AML-193 (cell line): ENCODE results near the gene DNAH1.

Source experiments
- DNase-seq, 2 experiments: peaks; one replicate each; lab custom pipeline; 2025; lab: John Stamatoyannopoulos, UW

Gene DNAH1

DNA sequence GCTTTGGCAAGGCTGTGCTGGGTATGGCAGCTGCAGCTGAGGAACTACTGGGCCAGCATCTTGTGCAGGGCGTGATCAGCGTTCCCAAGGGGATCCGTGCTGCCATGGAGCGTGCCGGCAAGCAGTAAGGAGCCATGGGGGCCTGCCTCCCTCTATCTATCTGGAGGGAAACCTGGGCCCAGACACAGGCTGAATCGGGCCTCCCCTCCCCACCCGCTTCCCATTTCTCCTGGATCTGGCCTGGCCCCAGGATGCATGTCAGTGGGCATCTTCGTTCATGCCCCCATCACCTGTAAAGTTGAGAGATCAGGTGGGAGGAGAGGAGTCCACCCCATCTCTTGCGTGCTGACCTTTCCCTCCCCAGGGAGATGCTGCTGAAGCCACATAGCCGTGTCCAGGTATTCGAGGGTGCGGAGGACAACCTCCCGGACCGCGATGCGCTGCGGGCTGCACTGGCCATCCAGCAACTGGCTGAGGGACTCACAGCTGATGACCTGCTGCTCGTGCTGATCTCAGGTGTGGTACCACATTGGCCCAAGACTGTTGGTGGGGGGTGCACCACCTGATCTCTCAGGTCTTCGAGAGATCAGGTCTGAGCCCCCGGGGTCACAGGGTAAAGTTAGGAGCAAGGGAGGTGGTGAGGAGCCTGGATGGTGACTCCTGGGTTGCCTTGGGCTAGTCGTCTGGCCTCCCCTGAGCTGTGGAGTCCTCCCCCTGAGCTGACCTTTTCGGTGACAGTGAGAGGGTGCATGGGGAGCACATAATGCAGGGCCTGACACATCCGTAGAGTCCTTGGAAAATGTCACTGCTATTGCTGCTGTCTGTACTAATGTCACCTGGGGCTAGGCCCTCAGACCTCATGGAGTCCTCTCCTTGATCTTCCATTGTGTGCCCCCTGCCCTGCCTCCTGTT lies 25.3 kb upstream of the DNAH1 start:
- no peak for DNase-seq

DNA sequence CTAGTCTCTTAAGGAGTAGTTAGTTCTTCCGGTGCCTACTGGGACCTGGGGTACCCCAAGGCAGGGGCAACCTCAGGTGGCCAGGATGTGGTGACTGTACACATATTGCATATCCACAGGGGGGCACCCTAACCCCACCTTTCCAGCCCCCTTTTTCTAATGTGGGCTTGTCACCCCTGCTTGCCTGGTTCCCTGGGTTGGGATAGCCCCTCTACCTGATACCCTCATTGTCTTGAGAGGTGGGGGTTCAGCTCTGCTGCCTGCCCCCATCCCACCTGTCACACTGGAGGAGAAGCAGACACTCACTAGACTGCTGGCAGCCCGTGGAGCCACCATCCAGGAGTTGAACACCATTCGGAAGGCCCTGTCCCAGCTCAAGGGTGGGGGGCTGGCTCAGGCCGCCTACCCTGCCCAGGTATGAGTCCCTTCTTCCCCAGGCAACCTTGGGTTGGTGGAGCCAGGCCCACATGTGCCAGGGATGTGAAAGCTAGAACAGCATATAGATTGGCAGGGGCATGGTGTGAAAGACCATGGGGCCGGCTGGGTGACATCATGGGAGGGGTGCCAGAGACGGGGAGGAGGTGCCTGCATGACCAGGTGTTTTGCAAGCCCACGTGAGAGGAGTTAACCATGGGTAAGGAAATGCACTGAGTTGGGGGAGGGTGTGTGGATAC lies 24.5 kb upstream of the DNAH1 start:
- peak in 1 of 2 experiments; percentile 41 for DNase-seq

- DNase-seq, result no peak
Observed at GRCh38 chr3:52292247-52293065, 23.7 kb upstream of the DNAH1 start.

DNA sequence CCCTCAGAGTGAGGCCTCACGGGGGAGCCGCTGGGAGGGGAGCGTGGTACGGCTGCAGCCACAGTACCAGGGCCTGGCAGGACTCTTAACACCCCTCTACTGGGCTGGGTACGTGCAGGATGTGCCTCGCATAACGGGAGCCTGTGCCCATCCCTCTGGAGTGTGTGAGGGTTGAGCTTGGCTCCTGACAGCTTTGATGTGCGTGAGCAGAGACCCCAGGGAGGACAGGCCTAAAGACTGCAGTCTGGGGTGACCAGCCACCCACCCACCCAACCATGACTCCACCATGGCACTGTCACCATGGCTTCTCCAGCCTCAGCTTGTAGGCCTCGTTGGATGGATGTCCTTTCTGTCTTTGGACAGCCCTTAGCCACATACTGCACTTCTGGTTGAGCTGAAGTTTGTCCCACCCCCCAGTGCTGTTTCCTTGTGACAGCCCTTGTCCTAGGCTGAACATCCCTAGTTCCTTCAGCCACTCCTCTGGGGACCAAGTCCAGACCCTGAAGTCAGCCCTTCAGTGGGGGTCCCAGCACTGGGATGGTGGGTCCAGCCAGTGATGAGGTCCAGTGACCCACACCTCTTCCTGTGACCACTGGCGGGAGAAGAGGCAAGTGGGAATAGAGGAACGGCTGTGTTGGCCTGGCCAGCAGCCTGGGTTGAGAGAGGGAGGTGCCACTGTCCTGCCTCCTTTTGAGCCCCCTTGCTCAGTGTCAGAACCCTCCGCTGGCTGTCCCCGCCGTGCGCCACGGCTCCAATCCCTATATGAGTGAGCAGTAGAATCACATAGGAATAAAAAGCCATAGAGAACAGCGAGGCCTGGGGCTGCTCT lies 22.4 kb upstream of the DNAH1 start:
- DNase-seq, result no peak

DNA sequence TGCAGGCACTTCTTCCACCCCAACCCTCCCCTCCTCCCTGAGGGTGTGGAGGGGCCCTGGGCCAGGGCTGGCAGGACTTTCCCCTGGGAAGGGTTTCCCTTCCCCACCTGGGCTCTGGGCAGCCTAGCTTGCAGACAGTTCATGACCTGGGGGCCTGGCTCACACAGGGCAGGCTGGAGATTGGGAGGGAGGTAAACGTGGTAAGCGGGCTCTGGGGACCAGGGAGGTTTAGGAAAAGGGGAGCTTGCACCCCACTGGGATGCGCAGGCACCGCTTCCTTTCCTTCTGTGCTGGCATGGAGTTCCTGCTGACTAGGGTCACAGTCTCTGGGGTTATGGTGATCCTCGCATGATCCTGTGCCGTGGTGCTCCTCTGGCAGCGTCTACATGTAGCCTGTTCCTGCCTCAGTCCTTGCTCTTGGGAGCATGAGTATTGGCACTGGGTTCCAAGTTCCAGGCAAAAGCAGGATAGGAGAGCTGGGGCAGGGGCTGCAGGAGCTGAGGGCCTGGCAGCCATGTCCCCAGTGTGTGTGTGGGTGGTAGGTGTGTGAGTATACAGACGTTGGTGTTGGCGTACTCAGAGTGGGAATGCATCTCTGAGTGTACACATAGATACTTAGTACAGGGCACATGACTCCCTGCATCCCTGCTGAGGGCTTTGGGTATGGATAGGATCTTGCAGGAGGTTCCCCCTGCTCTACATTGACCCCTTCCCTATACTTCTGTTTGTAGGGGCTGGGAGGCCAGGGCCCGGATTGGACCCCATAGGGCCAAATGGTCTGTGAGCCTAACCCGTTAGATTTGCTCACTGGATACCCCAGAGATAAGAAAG lies 21.6 kb upstream of the DNAH1 start:
- DNase-seq, result no peak

DNA sequence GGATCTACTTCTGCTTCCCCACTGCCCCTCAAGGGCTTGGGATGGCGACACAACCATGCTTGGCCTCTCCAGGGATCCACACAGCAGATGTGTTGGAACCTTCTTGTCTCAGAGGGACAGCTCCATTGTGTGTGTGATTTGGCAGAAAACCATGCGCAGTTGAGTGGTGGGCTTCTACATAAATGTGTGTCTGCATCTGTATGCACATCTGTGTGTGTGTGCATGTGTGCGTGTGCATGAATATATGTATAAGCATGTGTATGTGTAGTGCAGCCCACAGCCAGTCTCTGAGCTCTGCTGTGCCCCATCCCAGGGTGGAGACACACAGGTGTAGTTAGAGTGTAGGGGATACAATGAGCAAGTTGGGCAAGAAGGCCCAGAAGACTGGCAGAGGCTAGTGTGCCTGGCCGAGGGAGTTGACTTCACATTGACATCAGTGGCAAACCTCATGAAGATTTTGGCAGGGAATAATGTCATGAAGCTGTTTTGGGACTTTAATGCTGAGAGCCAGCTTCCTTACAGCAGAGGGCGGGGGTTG lies 20.4 kb upstream of the DNAH1 start:
- DNase-seq, result no peak

GRCh38 chr3:52297242-52298148 lies 18.6 kb upstream of the DNAH1 start:
- no peak for DNase-seq

- no peak for DNase-seq
Observed at GRCh38 chr3:52298149-52299098, 17.7 kb upstream of the DNAH1 start.

DNA sequence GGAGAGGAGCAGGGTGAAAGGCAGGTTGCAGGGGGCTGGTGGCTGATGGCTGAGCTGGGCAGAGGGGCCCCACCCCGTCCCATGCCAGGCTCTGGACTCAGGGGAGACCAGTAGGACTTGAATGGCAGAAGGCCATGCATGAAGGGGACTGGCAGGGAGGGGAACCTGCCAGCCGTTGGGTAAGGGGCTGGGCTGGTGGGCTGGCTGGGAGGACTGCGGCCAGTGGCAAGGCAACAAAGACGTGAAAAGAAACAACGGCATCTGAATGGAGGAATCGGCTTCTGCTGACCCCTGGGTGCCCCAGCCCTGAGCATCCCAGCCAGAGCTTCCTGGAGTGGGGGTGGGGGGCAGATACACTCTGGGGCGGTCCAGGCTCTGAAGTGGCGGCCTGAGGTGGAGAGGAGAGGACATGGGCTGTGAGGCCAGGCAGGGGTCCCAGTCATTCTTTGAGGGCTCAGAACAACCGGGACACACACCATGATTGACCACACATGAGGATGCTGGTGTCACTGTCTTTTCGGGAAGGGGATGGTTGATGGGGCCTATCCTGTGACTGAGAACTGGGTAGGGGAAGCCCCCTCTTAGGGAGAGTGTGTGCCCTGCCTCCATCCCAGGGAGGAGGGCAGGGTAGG lies 16.8 kb upstream of the DNAH1 start:
- DNase-seq, result no peak

GRCh38 chr3:52299879-52300611 lies 16.1 kb upstream of the DNAH1 start:
- peak; percentile 64 to 74 for DNase-seq

DNA sequence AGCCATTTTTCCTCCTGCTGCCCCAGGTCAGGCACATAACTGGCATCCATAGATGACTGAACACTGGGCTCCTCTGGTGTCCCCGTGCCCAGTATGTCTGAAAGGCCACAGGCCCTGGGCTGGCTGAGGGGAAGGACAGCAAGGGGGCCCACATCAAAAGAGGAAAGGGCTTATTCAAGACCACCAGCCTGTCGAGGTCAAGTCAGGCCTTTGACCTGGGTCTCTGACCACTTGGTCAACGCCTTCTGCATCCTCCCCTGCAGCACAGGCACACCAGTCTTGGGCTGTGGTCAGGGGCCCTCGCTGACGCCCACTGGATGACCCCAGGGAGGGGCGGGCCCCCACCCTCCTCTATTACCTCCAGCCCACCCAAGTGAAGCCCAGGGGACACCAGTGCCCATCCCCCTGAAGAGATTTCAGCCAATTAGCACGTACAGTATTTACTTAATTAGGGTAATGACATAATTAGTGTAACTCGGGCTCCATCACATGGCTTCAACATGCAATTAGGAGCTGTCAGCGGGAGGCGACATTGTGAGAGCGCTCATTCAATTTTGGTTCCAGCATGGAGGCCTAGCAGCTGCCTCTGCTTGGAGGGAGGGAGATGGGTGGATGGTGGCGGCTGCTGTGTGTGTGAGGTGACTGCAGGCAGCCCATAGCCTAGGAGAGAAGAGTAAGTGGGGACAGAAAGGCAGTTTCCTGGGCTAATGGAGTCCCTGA lies 13.5 kb upstream of the DNAH1 start:
- DNase-seq, result no peak

- no peak for DNase-seq
Observed at GRCh38 chr3:52303811-52304210, 12.3 kb upstream of the DNAH1 start.

- DNase-seq, result no peak
Observed at GRCh38 chr3:52305926-52306325, 10.2 kb upstream of the DNAH1 start.

GRCh38 chr3:52306978-52307377 lies 9.1 kb upstream of the DNAH1 start:
- no peak for DNase-seq

DNA sequence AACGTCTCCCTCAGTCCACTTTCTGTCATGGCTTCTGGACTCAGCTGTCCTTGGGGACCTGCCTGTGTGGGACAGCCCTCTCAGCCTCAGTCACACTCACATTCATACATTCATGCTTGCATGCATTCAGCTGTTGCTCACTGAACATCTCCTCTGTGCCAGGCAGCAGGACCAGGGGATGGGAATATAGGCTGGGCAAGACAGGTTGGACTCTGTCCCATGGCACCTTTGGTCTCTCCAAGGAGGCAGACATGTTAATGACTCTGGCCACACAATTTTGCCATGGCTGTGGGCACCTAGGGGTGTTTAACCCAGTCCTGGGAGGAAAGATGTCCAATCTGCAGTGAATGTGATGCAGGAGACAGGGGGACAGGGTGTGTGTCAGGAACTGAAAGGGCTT lies 7.8 kb upstream of the DNAH1 start:
- no peak for DNase-seq

- DNase-seq, result no peak
Observed at GRCh38 chr3:52310861-52311575, 5.1 kb upstream of the DNAH1 start.
